Smooth muscle cell (in vitro differentiated cells): ENCODE results near the gene TSPAN16. TPM values are rescaled to one million over a fixed set of nuclear protein-coding genes. Genes with fewer than 3 reads are reported as not detected.

Experiments
- DNase-seq: peaks from one replicate; lab custom pipeline; 2025; ENCODE audit not compliant: unreplicated experiment; lab: John Stamatoyannopoulos, UW
- H2AFZ ChIP-seq: fragments of 200-600 bp; sonication (generic); 2 replicates; pipeline ENCODE4 v1.6.0; 2016; ENCODE audit warnings: antibody characterized with exemption, low read depth, mild to moderate bottlenecking
- H3F3A ChIP-seq: fragments of 200-600 bp; sonication (generic); 2 replicates; pipeline ENCODE4 v1.6.0; 2017; ENCODE audit warnings: antibody characterized with exemption, low read depth
- H3K27ac ChIP-seq: fragments of 200-600 bp; sonication (generic); 2 replicates; pipeline ENCODE4 v1.5.1; 2016; ENCODE audit warnings: low read depth, mild to moderate bottlenecking
- H3K27me3 ChIP-seq: fragments of 200-600 bp; sonication (generic); 2 replicates; pipeline ENCODE4 v1.6.1; 2016; ENCODE audit warnings: low read depth, mild to moderate bottlenecking
- H3K36me3 ChIP-seq: fragments of 200-600 bp; sonication (generic); 2 replicates; pipeline ENCODE4 v1.5.1; 2016; ENCODE audit warnings: low read depth
- H3K4me1 ChIP-seq: fragments of 200-600 bp; sonication (generic); 2 replicates; pipeline ENCODE4 v1.5.1; 2016; ENCODE audit warnings: low read depth
- H3K4me2 ChIP-seq: fragments of 200-600 bp; sonication (generic); 2 replicates; pipeline ENCODE4 v1.6.0; 2016; ENCODE audit warnings: mild to moderate bottlenecking
- H3K4me3 ChIP-seq: fragments of 200-600 bp; sonication (generic); 2 replicates; pipeline ENCODE4 v1.5.1; 2016; ENCODE audit warnings: mild to moderate bottlenecking
- H3K79me2 ChIP-seq: fragments of 200-600 bp; sonication (generic); 2 replicates; pipeline ENCODE4 v1.6.0; 2016; ENCODE audit warnings: low read depth, mild to moderate bottlenecking
- H3K9ac ChIP-seq: fragments of 200-600 bp; sonication (generic); 2 replicates; pipeline ENCODE4 v1.6.0; 2016; ENCODE audit warnings: low read depth
- H3K9me3 ChIP-seq: fragments of 200-600 bp; sonication (generic); replicated peaks from 2 replicates; pipeline ENCODE4 v1.5.1; 2016; ENCODE audit warnings: low read depth
- H4K20me1 ChIP-seq: fragments of 200-600 bp; sonication (generic); 2 replicates; pipeline ENCODE4 v1.6.0; 2016; ENCODE audit warnings: low read depth
- CTCF ChIP-seq: fragments of 200-600 bp; sonication (generic); IDR thresholded peaks from 2 replicates; pipeline ENCODE4 v1.5.1; 2017; ENCODE audit warnings: borderline replicate concordance, mild to moderate bottlenecking, antibody characterized with exemption; ENCODE audit not compliant: insufficient read depth, poor library complexity, severe bottlenecking
- WGBS: methylation state at CpG from one replicate; pipeline ENCODE4 v1.1.7; 2016; ENCODE audit warnings: low lambda C conversion rate; 5-methylcytosine and 5-hydroxymethylcytosine counted together
- polyA plus RNA-seq: library from polyadenylated mRNA; unstranded; fragments of >200 nt; fragmentation: Nextera tagmentation; extraction: Ambion mirVana; gene quantifications from 2 replicates; pipeline ENCODE4 v1.2.1, GENCODE V29; 2016
- total RNA-seq: library from RNA; depleted of rRNA; stranded (reverse); fragments of >200 nt; gene quantifications from 2 replicates; pipeline ENCODE4 v1.2.3, GENCODE V29; 2014

The TSPAN16 gene
- total and polyA plus RNA-seq, 2 experiments from 2014 or later, result not detected

DNA sequence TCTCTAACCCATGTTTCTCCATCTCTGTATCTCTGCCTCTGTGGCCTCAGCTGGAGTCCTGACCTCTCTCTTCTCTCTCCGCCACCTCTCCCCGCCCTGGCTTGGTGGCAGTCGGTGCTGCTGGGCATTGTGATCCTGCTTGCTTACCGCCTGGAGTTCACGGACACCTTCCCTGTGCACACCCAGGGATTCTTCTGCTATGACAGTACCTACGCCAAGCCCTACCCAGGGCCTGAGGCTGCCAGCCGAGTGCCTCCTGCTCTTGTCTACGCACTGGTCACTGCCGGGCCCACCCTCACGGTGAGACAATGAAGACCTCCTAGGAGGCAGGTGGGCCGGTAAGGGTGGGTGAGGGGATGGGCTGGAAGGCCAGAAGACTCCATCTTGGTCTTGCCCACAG is 63.5 kb downstream of the TSPAN16 start:
- H3K9ac ChIP-seq, result no peak overlapping the region
- H3K27ac ChIP-seq, result no peak overlapping the region
- H3F3A ChIP-seq, result no peaks in the 10 kb centered on the region
- H3K79me2 ChIP-seq, result no peaks in the 10 kb centered on the region
- peaks cover 43% of the 10 kb centered on the region for H4K20me1 ChIP-seq
- no peak for DNase-seq
- WGBS, result 93% methylated on average over 11 of the region's 11 CpGs
- H3K9me3 ChIP-seq, result no peaks in the 10 kb centered on the region
- H3K4me1 ChIP-seq, result peaks cover 5% of the 10 kb centered on the region
- H3K36me3 ChIP-seq, result no peaks in the 10 kb centered on the region
- no peak overlapping the region for H3K4me3 ChIP-seq
- no peak overlapping the region for H2AFZ ChIP-seq
- H3K27me3 ChIP-seq, result no peaks in the 10 kb centered on the region
- TF ChIP-seq CTCF, result no peak
- no peak overlapping the region for H3K4me2 ChIP-seq

GRCh38 chr19:11361037-11361770 is 65.2 kb downstream of the TSPAN16 start:
- peaks cover 47% of the 10 kb centered on the region for H4K20me1 ChIP-seq
- no peak for TF ChIP-seq CTCF
- no peak overlapping the region for H3K4me3 ChIP-seq
- H3K79me2 ChIP-seq, result no peaks in the 10 kb centered on the region
- H3K27me3 ChIP-seq, result no peaks in the 10 kb centered on the region
- 31% methylated on average over 43 of the region's 43 CpGs for WGBS
- peaks cover 5% of the 10 kb centered on the region for H3K4me1 ChIP-seq
- H3F3A ChIP-seq, result no peaks in the 10 kb centered on the region
- H3K27ac ChIP-seq, result no peak overlapping the region
- DNase-seq, result no peak
- H2AFZ ChIP-seq, result no peak overlapping the region
- peak overlapping the region; percentile 22 for H3K4me2 ChIP-seq
- H3K9me3 ChIP-seq, result no peaks in the 10 kb centered on the region
- H3K9ac ChIP-seq, result no peak overlapping the region
- no peaks in the 10 kb centered on the region for H3K36me3 ChIP-seq

- Histone ChIP-seq H3K4me2 (no peak overlapping the region), H3K4me1 (peaks cover 5% of the 10 kb centered on the region), H3K9me3 (no peaks in the 10 kb centered on the region), H2AFZ (no peak overlapping the region), H3K27me3 (no peaks in the 10 kb centered on the region), H4K20me1 (peaks cover 39% of the 10 kb centered on the region), H3K9ac (no peak overlapping the region), H3K36me3 (no peaks in the 10 kb centered on the region), H3F3A (no peaks in the 10 kb centered on the region), H3K79me2 (no peaks in the 10 kb centered on the region), H3K4me3 (no peak overlapping the region), H3K27ac (no peak overlapping the region)
- no peak for DNase-seq
- TF ChIP-seq CTCF, result no peak
- WGBS, result 57% methylated on average over 35 of the region's 35 CpGs
Observed at GRCh38 chr19:11361771-11362731, 66.1 kb downstream of the TSPAN16 start.
